ENCODE measurements around the gene PPFIBP1.
A peak's percentile ranks its signal among the peaks of the same experiment; 100 is the strongest.

The PPFIBP1 gene

GRCh38 chr12:27680619-27681018 is 156.6 kb downstream of the PPFIBP1 start:
- in situ Hi-C loops (cut with MboI; ENCODE audit: low sequenced_read_pairs, unreplicated experiment) = no loop called here
- no peak for DNase-seq (ENCODE audit: low spot score)
- TF ChIP-seq CTCF (IDR thresholded peaks at IDR 0.05; ENCODE audit: borderline replicate concordance, control extremely low read depth, extremely low read depth, insufficient read depth, missing control alignments) = no peak

- no peak for TF ChIP-seq CTCF (IDR thresholded peaks at IDR 0.05; ENCODE audit: borderline replicate concordance, control extremely low read depth, extremely low read depth, insufficient read depth, missing control alignments)
- in situ Hi-C loops (cut with MboI; ENCODE audit: low sequenced_read_pairs, unreplicated experiment) = no loop called here
- no peak for DNase-seq (ENCODE audit: low spot score)
These were observed 158.5 kb downstream of the PPFIBP1 start for GRCh38 chr12:27682534-27682933.

- in situ Hi-C loops (cut with MboI; ENCODE audit: low sequenced_read_pairs, unreplicated experiment) = no loop called here
These were observed 161.3 kb downstream of the PPFIBP1 start for GRCh38 chr12:27685274-27685673.

GRCh38 chr12:27686147-27686546 is 162.1 kb downstream of the PPFIBP1 start:
- in situ Hi-C loops (cut with MboI; ENCODE audit: low sequenced_read_pairs, unreplicated experiment) = no loop called here

More at GRCh38 chr12:27685274-27685673, 161.3 kb downstream of the PPFIBP1 start:
- DNase-seq (ENCODE audit: low spot score) = no peak
- no peak for TF ChIP-seq CTCF (IDR thresholded peaks at IDR 0.05; ENCODE audit: borderline replicate concordance, control extremely low read depth, extremely low read depth, insufficient read depth, missing control alignments)

GRCh38 chr12:27688671-27689070 is 164.7 kb downstream of the PPFIBP1 start:
- TF ChIP-seq CTCF (IDR thresholded peaks at IDR 0.05; ENCODE audit: borderline replicate concordance, control extremely low read depth, extremely low read depth, insufficient read depth, missing control alignments) = no peak
- in situ Hi-C loops (cut with MboI; ENCODE audit: low sequenced_read_pairs, unreplicated experiment) = no loop called here
- no peak for DNase-seq (ENCODE audit: low spot score)

More at GRCh38 chr12:27686147-27686546, 162.1 kb downstream of the PPFIBP1 start:
- no peak for TF ChIP-seq CTCF (IDR thresholded peaks at IDR 0.05; ENCODE audit: borderline replicate concordance, control extremely low read depth, extremely low read depth, insufficient read depth, missing control alignments)
- DNase-seq (ENCODE audit: low spot score) = no peak

GRCh38 chr12:27689558-27690180 is 165.7 kb downstream of the PPFIBP1 start:
- in situ Hi-C loops (cut with MboI; ENCODE audit: low sequenced_read_pairs, unreplicated experiment) = no loop called here
- no peak for TF ChIP-seq CTCF (IDR thresholded peaks at IDR 0.05; ENCODE audit: borderline replicate concordance, control extremely low read depth, extremely low read depth, insufficient read depth, missing control alignments)
- DNase-seq (ENCODE audit: low spot score) = peak; percentile 10

All from GM13976 (cell line).